Muscle of leg (tissue), 11 donors: ENCODE results near the gene FBLL1. TPM values are rescaled to one million over a fixed set of nuclear protein-coding genes. Genes with fewer than 3 reads are reported as not detected.
"Not testable (repeated sequence)": the region's sequence is repeated elsewhere in the genome, so short reads cannot be mapped to it uniquely, and the experiment has no call there.

Experiments used
- DNase-seq: peaks from one replicate; pipeline ENCODE4 v3.0.0; 2013
- H3K27ac ChIP-seq: one replicate; pipeline ENCODE4 v1.5.1; 2013; ENCODE audit warnings: mild to moderate bottlenecking, low read length, control low read depth
- H3K27me3 ChIP-seq: one replicate; pipeline ENCODE4 v1.6.1; 2013; ENCODE audit warnings: low read length; ENCODE audit not compliant: control insufficient read depth, insufficient read depth
- H3K36me3 ChIP-seq: one replicate; pipeline ENCODE4 v1.6.1; 2013; ENCODE audit warnings: low read length; ENCODE audit not compliant: control insufficient read depth, insufficient read depth
- H3K4me1 ChIP-seq: one replicate; pipeline ENCODE4 v1.6.1; 2013; ENCODE audit warnings: low read length; ENCODE audit not compliant: control insufficient read depth, insufficient read depth
- H3K4me3 ChIP-seq: one replicate; pipeline ENCODE4 v1.5.1; 2013; ENCODE audit warnings: low read length, control low read depth
- H3K9me3 ChIP-seq: replicated peaks from 2 replicates; pipeline ENCODE4 v1.6.1; 2013; ENCODE audit warnings: low read depth, low read length; ENCODE audit not compliant: control insufficient read depth
- WGBS: methylation state at CpG from one replicate; pipeline ENCODE4 v1.1.5; 2013; ENCODE audit warnings: missing lambda C conversion rate; ENCODE audit not compliant: insufficient coverage; 5-methylcytosine and 5-hydroxymethylcytosine counted together
- polyA plus RNA-seq, 8 donors: library from polyadenylated mRNA; unstranded; fragments of 120-200 nt; gene quantifications; one replicate each; pipeline versions ENCODE4 v1.2.1 to v1.2.3, GENCODE V29; 2013; ENCODE audit warnings: inconsistent platforms in 1 of 8, low replicate concordance in 1 of 8; ENCODE audit not compliant: insufficient read length in 8 of 8, insufficient read depth in 1 of 8
- total RNA-seq: library from RNA; stranded (reverse); fragments of 120-200 nt; gene quantifications from one replicate; pipeline ENCODE4 v1.2.4, GENCODE V29; 2013

FBLL1 gene
- total and polyA plus RNA-seq, 9 donors = 0.47 to 1.9 (median 0.78) TPM

DNA sequence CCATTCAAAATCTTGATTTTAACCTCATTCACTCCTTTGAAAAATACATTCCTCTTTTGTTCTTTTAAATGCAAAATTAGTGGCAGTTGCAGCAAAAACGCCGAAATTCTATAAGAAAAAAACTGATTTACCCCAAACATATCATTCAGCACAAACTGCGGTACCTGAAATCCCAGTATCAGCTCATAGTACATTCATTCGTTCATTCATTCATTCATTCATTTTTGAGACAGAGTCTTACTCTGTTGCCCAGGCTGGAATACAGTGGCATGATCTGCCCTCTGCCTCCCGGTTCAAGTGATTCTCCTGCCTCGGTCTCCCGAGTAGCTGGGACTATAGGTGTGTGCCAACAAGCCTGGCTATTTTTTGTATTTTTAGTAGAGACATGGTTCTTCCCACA, 20.4 kb downstream of the FBLL1 start:
- Histone ChIP-seq H3K4me1 (no peaks in the 10 kb centered on the region), H3K27me3 (no peaks in the 10 kb centered on the region), H3K4me3 (no peak overlapping the region), H3K36me3 (peaks cover 16% of the 10 kb centered on the region), H3K27ac (no peak overlapping the region), H3K9me3 (no peaks in the 10 kb centered on the region)
- no peak for DNase-seq
- 100% methylated on average over 3 of the region's 7 CpGs for WGBS

DNA sequence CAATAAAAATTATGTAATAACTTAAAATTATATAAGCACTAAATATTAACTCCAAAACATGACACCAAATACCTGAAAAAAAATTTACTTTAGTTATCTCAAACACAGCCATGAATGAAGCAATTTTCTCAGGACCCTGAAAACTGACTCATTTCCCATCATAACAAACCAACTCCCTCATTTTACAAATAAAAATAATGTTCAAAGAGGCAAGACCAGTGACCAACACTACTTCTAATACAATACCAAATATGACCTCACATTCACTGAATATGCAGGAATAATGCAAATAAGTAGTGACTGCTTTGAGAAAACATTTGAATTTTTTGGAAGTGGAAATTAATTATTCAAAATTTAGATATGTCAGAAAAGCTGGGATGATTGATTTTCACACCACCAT, 21.6 kb downstream of the FBLL1 start:
- Histone ChIP-seq H3K4me1 (no peaks in the 10 kb centered on the region), H3K27me3 (no peaks in the 10 kb centered on the region), H3K9me3 (no peaks in the 10 kb centered on the region), H3K4me3 (no peak overlapping the region), H3K27ac (no peak overlapping the region), H3K36me3 (peaks cover 16% of the 10 kb centered on the region)
- DNase-seq = no peak

DNA sequence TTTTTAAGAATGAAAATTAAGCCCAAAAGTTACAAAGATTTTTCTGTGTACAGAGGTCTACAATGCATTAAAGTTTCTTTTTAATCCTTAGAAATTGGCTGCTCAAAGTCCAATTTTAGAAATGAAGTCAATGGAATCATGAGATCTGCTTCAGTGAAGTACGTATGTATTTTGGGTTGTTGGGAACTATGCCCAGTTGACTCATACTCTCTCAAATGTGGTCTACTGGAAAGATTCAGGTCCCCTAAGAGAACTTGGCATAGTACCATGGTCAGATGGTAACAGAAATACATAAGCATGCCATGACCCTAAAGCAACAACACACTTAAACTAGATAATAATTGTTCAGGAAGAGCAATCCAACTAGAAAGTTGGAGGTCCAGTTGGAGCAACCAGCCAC, 23.0 kb downstream of the FBLL1 start:
- peak; percentile 66 for DNase-seq

DNA sequence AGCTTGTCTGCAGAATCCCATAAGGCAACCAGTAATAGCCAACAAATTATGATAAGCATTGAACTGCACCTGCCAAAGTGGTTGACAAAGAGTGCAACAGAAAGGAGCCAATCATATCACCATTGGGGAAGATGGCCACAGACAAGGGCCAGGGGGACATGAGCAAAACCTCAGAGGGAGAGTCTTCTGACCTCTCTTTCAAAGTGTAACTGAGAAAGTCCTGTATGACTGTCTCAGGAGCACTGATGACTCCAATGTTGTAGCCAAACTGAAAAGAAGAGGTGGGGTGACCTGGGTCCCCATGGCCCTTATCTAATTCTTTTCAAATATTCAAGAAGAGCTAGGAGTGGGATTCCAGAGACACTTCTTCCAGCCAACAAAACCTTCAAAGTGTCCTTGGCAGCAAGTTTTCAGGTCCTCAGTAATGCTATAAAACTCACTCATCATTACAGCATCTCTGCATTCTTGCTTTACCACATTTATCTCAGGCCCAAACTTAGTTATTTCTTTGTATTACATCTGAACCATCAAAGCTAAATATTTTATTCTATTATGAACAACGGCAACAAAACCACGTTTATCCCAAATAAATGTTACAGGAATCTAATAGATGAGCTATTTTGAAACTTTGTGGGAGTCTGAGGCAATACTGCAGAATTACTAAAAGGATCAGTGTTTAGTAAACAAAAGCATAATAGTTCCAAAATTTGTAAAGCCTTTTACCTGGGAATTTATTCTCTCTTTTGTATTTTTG, 24.4 kb downstream of the FBLL1 start:
- Histone ChIP-seq H3K36me3 (peaks cover 25% of the 10 kb centered on the region), H3K27ac (no peak overlapping the region), H3K9me3 (no peaks in the 10 kb centered on the region), H3K27me3 (no peaks in the 10 kb centered on the region), H3K4me3 (no peak overlapping the region), H3K4me1 (no peaks in the 10 kb centered on the region)
- DNase-seq = no peak
- WGBS = no CpG with 5 or more reads among the region's 2 CpGs

More for the DNA sequence above, 23.0 kb downstream of the FBLL1 start:
- Histone ChIP-seq H3K9me3 (no peaks in the 10 kb centered on the region), H3K27me3 (no peaks in the 10 kb centered on the region), H3K27ac (no peak overlapping the region), H3K4me1 (no peaks in the 10 kb centered on the region), H3K36me3 (peaks cover 23% of the 10 kb centered on the region), H3K4me3 (no peak overlapping the region)
- WGBS = no CpG with 5 or more reads among the region's 1 CpG

DNA sequence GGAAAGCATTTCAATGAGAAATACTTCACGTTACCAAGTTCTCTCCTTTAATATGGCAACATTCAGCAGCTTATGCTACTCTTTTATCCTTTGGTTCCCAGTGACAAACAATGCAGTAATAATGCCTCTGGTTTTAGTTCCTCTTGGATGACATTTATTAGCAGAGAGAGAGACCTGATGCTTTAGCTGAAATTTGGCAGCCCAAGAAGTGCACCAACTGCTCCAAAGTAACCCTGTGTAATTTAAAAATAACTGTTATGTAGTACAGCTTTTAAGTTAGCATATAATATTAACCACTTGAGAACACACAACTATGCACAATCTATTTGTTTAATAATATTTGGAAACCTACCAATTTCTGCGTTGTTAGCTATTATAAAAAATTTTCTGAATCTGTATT, 28.3 kb downstream of the FBLL1 start:
- no peak overlapping the region for H3K27ac ChIP-seq
- no peak overlapping the region for H3K4me3 ChIP-seq
- WGBS = no CpG with 5 or more reads among the region's 2 CpGs
- DNase-seq = no peak
- no peaks in the 10 kb centered on the region for H3K4me1 ChIP-seq
- H3K27me3 ChIP-seq = no peaks in the 10 kb centered on the region
- no peaks in the 10 kb centered on the region for H3K9me3 ChIP-seq
- peaks cover 33% of the 10 kb centered on the region for H3K36me3 ChIP-seq

DNA sequence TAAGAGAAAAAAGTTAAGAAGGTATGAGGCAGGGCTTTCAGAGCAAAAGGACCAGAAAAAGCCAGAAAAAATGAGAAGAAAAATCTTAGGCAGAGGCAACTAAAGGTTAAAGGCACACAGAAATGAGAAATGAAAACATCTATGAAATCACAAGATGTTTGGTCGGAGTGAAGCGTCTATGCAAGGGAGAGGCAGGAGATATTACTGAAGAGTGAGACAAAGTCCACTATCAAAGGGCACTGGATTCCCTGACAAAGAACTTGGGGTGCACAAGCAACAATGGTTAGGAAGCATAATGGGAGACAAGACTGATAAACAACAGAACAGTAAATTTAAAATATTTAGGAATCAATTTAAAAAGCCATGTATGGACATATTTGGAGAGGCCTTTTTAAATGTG, 33.2 kb downstream of the FBLL1 start:
- H3K36me3 ChIP-seq = peaks cover 30% of the 10 kb centered on the region

DNA sequence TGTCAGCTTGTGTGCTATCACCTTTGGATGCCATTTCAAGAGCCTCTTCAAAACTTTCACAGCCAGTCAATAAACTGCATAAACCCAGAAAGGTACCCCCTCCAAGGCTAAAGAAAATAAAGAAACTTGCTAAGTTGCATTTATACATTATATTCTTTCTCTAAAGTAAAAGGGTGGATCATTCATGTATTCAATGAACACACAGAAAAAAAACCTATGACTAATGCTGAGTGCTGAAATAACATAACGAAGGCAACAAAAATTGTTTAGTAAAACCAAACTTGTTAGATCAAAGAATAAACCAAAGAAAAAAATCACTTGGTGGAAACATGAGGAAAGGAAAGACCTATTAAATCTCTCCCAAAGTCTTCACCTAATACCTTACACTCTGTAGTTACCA, 34.9 kb downstream of the FBLL1 start:
- Histone ChIP-seq H3K36me3 (peaks cover 31% of the 10 kb centered on the region), H3K9me3 (no peaks in the 10 kb centered on the region), H3K4me1 (no peaks in the 10 kb centered on the region), H3K4me3 (no peak overlapping the region), H3K27ac (no peak overlapping the region), H3K27me3 (no peaks in the 10 kb centered on the region)
- no CpG with 5 or more reads among the region's 1 CpG for WGBS
- DNase-seq = no peak

More for the DNA sequence above, 33.2 kb downstream of the FBLL1 start:
- 88% methylated on average over 2 of the region's 2 CpGs for WGBS
- H3K4me1 ChIP-seq = no peaks in the 10 kb centered on the region
- DNase-seq = no peak
- no peak overlapping the region for H3K27ac ChIP-seq
- H3K4me3 ChIP-seq = no peak overlapping the region
- no peaks in the 10 kb centered on the region for H3K9me3 ChIP-seq
- no peaks in the 10 kb centered on the region for H3K27me3 ChIP-seq

DNA sequence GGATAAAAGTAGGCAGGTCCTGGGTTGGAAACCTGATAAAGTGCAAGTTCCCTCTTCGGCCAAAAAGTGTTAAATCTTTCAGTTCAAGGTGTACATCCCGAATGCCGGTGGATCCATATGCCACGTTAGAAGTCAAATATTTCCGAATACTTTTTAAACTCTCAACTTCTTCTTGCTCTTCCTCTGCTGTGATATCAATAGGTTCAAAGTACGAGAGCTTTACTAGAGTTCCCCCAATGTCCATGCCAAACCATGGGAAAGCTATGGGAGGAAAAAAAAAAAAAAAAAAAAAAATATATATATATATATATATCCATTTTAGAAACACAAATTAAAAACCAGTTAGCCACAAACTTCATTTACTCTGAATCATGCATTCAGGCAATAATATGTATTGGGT, 39.6 kb downstream of the FBLL1 start:
- Histone ChIP-seq H3K36me3 (peaks cover 27% of the 10 kb centered on the region), H3K4me1 (no peaks in the 10 kb centered on the region), H3K4me3 (no peak overlapping the region), H3K9me3 (no peaks in the 10 kb centered on the region), H3K27me3 (no peaks in the 10 kb centered on the region), H3K27ac (no peak overlapping the region)
- no peak for DNase-seq
- 96% methylated on average over 3 of the region's 6 CpGs for WGBS

DNA sequence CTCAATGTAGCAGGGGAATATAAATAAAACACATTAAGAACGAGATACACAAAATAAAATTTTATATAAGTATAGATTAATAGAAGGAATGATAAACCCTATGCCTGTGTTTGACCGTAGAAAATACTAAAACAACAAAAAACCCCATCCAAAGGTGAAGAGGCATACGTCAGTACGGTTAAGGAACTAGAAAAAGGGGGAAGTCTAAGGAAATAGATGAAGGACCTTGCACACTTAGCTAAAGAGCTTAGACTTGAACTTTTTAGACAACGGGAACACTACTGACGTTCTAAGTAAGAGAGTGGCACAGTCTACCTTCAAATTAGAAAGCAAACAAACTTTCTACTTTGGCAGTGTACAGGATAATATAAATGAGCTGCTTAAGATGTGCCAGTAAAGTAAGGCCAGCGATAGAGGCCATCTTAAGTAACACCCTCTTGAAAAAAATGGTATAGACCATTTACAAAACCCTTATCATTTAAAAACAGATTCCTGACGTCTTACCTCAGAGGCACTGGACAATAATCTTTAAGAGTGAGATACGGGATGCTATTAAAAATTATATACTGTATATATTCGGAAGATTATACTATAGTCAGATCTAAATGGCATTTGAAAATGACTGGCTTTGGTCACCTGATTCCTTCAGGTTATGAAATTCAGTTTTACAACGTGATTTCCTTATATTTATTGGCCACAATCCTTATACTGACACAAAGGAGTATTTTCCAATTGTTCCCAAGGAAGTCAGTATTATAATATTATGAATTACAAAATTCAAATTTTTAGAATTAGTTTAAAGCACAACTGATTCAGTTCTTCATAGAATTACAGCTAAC, 41.6 kb downstream of the FBLL1 start:
- Histone ChIP-seq H3K36me3 (peaks cover 20% of the 10 kb centered on the region), H3K27ac (no peak overlapping the region), H3K27me3 (no peaks in the 10 kb centered on the region), H3K4me1 (no peaks in the 10 kb centered on the region), H3K4me3 (no peak overlapping the region), H3K9me3 (no peaks in the 10 kb centered on the region)
- WGBS = no CpG with 5 or more reads among the region's 11 CpGs
- DNase-seq = no peak

DNA sequence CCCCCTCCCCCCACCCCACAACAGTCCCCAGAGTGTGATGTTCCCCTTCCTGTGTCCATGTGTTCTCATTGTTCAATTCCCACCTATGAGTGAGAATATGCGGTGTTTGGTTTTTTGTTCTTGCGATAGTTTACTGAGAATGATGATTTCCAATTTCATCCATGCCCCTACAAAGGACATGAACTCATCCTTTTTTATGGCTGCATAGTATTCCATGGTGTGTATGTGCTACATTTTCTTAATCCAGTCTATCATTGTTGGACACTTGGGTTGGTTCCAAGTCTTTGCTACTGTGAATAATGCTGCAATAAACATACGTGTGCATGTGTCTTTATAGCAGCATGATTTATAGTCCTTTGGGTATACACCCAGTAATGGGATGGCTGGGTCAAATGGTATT, 44.6 kb downstream of the FBLL1 start:
- H3K9me3 ChIP-seq, DNase-seq, H3K4me1 ChIP-seq, H3K4me3 ChIP-seq, H3K27me3 ChIP-seq, H3K36me3 ChIP-seq, H3K27ac ChIP-seq: not testable (repeated sequence)
- no CpG with 5 or more reads among the region's 3 CpGs for WGBS
